ENCODE results near the gene NUDC. TPM values are rescaled to one million over a fixed set of nuclear protein-coding genes. Genes with fewer than 3 reads are reported as not detected.

Gene NUDC
- total RNA-seq, 1 experiment from 2014 or later: 161 TPM

DNA sequence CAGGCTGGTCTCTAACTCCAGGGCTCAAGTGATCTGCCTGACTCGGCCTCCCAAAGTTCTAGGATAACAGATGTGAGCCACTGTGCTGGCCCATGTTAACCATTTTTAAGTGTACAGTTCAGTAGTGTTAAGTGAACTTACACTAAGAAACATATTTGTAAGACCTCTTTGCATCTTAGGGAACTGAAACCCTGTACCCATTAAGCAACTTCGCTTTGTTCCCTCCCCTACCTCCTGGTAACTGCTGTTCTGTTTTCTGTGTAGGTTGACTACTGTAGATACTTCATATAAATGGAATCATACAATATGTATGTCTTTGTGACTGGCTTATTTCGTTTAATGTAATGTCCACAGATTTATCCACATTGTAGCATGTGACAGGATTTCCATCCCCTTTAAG is 11.0 kb downstream of the NUDC start:
- BruUV-seq (replicated peaks): no TSS peak
- intact Hi-C loops (cut with micrococcal nuclease; ENCODE audit: unreplicated experiment) (no loop called here), in situ Hi-C loops (cut with HindIII; ENCODE audit: low pct_unique_long_range_greater_than_20kb, low sequenced_read_pairs) (no loop called here)
- no peaks in the 10 kb centered on the region for H3K27me3 ChIP-seq (ENCODE audit: control insufficient read depth, insufficient read depth, low read length)
- ChIA-PET CTCF (no interaction called here), POLR2A (interaction anchor here (0.7 kb wide), 1 partner anchor 9 kb away, joined by 6 read pairs; no protein-coding TSS in a partner anchor)
- DNase-seq (ENCODE audit: low read depth, low spot score): no peak
- H3K27ac ChIP-seq (ENCODE audit: low read length): no peak overlapping the region
- H3K9me3 ChIP-seq (ENCODE audit: control insufficient read depth, insufficient read depth, low read depth, low read length): no peaks in the 10 kb centered on the region
- no peak for ATAC-seq
- no peaks in the 10 kb centered on the region for H3K4me1 ChIP-seq (ENCODE audit: control insufficient read depth, insufficient read depth, low read length)
- H3K4me3 ChIP-seq (ENCODE audit: low read depth in 2 of 2, low read length in 2 of 2): no peak overlapping the region
- H3K36me3 ChIP-seq (ENCODE audit: control insufficient read depth, insufficient read depth, low read length): peaks cover 15% of the 10 kb centered on the region; the same call in 1 of the 2 replicates
- TF ChIP-seq SIN3A (IDR thresholded peaks at IDR 0.05; ENCODE audit: borderline replicate concordance, insufficient read depth, low read depth, low read length) (no peak), TCF7L2 (IDR thresholded peaks at IDR 0.05; ENCODE audit: low read depth, low read length) (no peak), POLR2AphosphoS5 (IDR thresholded peaks at IDR 0.05; ENCODE audit: low read depth, low read length) (no peak)
- TF ChIP-seq, protein P1, sequence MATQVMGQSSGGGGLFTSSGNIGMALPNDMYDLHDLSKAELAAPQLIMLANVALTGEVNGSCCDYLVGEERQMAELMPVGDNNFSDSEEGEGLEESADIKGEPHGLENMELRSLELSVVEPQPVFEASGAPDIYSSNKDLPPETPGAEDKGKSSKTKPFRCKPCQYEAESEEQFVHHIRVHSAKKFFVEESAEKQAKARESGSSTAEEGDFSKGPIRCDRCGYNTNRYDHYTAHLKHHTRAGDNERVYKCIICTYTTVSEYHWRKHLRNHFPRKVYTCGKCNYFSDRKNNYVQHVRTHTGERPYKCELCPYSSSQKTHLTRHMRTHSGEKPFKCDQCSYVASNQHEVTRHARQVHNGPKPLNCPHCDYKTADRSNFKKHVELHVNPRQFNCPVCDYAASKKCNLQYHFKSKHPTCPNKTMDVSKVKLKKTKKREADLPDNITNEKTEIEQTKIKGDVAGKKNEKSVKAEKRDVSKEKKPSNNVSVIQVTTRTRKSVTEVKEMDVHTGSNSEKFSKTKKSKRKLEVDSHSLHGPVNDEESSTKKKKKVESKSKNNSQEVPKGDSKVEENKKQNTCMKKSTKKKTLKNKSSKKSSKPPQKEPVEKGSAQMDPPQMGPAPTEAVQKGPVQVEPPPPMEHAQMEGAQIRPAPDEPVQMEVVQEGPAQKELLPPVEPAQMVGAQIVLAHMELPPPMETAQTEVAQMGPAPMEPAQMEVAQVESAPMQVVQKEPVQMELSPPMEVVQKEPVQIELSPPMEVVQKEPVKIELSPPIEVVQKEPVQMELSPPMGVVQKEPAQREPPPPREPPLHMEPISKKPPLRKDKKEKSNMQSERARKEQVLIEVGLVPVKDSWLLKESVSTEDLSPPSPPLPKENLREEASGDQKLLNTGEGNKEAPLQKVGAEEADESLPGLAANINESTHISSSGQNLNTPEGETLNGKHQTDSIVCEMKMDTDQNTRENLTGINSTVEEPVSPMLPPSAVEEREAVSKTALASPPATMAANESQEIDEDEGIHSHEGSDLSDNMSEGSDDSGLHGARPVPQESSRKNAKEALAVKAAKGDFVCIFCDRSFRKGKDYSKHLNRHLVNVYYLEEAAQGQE (IDR thresholded peaks at IDR 0.05; ENCODE audit: insufficient read depth in 1 of 2, low read depth in 2 of 2, low read length in 1 of 2): no peak
- TF ChIP-seq, protein P2, sequence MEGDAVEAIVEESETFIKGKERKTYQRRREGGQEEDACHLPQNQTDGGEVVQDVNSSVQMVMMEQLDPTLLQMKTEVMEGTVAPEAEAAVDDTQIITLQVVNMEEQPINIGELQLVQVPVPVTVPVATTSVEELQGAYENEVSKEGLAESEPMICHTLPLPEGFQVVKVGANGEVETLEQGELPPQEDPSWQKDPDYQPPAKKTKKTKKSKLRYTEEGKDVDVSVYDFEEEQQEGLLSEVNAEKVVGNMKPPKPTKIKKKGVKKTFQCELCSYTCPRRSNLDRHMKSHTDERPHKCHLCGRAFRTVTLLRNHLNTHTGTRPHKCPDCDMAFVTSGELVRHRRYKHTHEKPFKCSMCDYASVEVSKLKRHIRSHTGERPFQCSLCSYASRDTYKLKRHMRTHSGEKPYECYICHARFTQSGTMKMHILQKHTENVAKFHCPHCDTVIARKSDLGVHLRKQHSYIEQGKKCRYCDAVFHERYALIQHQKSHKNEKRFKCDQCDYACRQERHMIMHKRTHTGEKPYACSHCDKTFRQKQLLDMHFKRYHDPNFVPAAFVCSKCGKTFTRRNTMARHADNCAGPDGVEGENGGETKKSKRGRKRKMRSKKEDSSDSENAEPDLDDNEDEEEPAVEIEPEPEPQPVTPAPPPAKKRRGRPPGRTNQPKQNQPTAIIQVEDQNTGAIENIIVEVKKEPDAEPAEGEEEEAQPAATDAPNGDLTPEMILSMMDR (IDR thresholded peaks at IDR 0.05): no peak

DNA sequence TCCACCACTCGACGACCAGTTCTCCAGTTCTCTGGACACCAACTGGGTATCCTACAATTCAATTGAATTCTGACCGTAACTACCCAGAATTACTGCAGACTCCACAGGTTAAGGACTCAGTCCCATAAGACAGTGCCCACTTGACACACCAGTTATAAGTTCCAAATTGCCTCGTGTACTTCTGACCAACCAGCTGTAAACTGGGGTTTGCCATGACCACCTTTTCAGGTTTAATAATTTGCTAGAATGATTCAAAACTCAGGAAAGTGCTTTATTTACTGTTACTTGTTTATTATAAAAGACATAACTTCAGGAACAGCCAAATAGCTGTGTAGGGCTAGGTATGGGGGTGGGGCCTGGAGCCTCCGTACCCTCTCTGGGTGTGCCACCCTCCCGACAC is 15.3 kb downstream of the NUDC start:
- ChIA-PET CTCF (no interaction called here), POLR2A (no interaction called here)
- no peak overlapping the region for H3K4me3 ChIP-seq (ENCODE audit: low read depth in 2 of 2, low read length in 2 of 2)
- no peaks in the 10 kb centered on the region for H3K27me3 ChIP-seq (ENCODE audit: control insufficient read depth, insufficient read depth, low read length)
- ATAC-seq (no peak; the same call in 1 of the 2 replicates), DNase-seq (ENCODE audit: low read depth, low spot score) (no peak)
- BruUV-seq (replicated peaks): no TSS peak
- intact Hi-C loops (cut with micrococcal nuclease; ENCODE audit: unreplicated experiment) (no loop called here), in situ Hi-C loops (cut with HindIII; ENCODE audit: low pct_unique_long_range_greater_than_20kb, low sequenced_read_pairs) (no loop called here)
- H3K36me3 ChIP-seq (ENCODE audit: control insufficient read depth, insufficient read depth, low read length): 0 out of 2 replicates have a peak, but pooled peaks cover 4% of the 10 kb centered on the region
- H3K4me1 ChIP-seq (ENCODE audit: control insufficient read depth, insufficient read depth, low read length): no peaks in the 10 kb centered on the region
- no peaks in the 10 kb centered on the region for H3K9me3 ChIP-seq (ENCODE audit: control insufficient read depth, insufficient read depth, low read depth, low read length)
- H3K27ac ChIP-seq (ENCODE audit: low read length): no peak overlapping the region
- TF ChIP-seq, protein P1 (IDR thresholded peaks at IDR 0.05; ENCODE audit: insufficient read depth in 1 of 2, low read depth in 2 of 2, low read length in 1 of 2): no peak
- no peak for TF ChIP-seq SIN3A (IDR thresholded peaks at IDR 0.05; ENCODE audit: borderline replicate concordance, insufficient read depth, low read depth, low read length)
- TF ChIP-seq, protein P2 (IDR thresholded peaks at IDR 0.05): no peak
- TF ChIP-seq TCF7L2 (IDR thresholded peaks at IDR 0.05; ENCODE audit: low read depth, low read length): no peak
- TF ChIP-seq POLR2AphosphoS5 (IDR thresholded peaks at IDR 0.05; ENCODE audit: low read depth, low read length): no peak

All from Panc1 (cell line).